Endothelial cell of umbilical vein (primary cell): ENCODE measurements around the gene RTN4RL1. TPM values are rescaled to one million over a fixed set of nuclear protein-coding genes. Genes with fewer than 3 reads are reported as not detected.
A peak's percentile ranks its signal among the peaks of the same experiment; 100 is the strongest.

Source experiments
- BruUV-seq: library from RNA; stranded (reverse); fragments of 400-500 nt; replicated peaks from 2 replicates; lab custom pipeline; 2021; lab: Mats Ljungman, UMichigan
- CTCF ChIA-PET: fragments of 300-600, 350-600 bp; sonication (Branson Sonifier 250); formaldehyde crosslinking; loops from one replicate; lab custom pipeline; 2021; ENCODE audit warnings: antibody characterized with exemption, inconsistent platforms; lab: Charles Lee
- POLR2A ChIA-PET: fragments of 300-600, 350-600 bp; sonication (Branson Sonifier 250); formaldehyde crosslinking; loops from one replicate; lab custom pipeline; 2021; ENCODE audit warnings: antibody characterized with exemption, inconsistent platforms; lab: Charles Lee
- DNase-seq: peaks from one replicate; pipeline ENCODE4 v3.0.0-alpha.2; 2011; ENCODE audit warnings: low read depth, low spot score
- FAIRE-seq: peaks from 2 replicates; lab custom pipeline; 2011; peaks lifted over from hg19 to GRCh38; lab: Jason Lieb, UNC
- H2AFZ ChIP-seq: 2 replicates; pipeline ENCODE4 v1.6.0; 2012; ENCODE audit warnings: low read depth, low read length, control low read depth, inconsistent platforms
- H3K27ac ChIP-seq: 2 replicates; pipeline ENCODE4 v1.5.1; 2011; ENCODE audit warnings: low read depth, mild to moderate bottlenecking, control low read depth, low read length, moderate library complexity; ENCODE audit not compliant: insufficient read depth
- H3K27me3 ChIP-seq, 2 experiments: 2 replicates each; pipeline versions ENCODE4 v1.6.0 to v1.6.1; 2011; ENCODE audit warnings: low read length in 2 of 2, mixed read lengths in 1 of 2; ENCODE audit not compliant: control insufficient read depth in 2 of 2, insufficient read depth in 2 of 2
- H3K36me3 ChIP-seq, 2 experiments: 2 replicates in 1 of 2; 3 replicates in 1 of 2; pipeline ENCODE4 v1.5.1; 2011; ENCODE audit warnings: low read length in 2 of 2, mild to moderate bottlenecking in 1 of 2, moderate library complexity in 1 of 2; ENCODE audit not compliant: control insufficient read depth in 2 of 2, insufficient read depth in 2 of 2; ENCODE audit errors: extremely low read depth in 1 of 2
- H3K4me1 ChIP-seq: 3 replicates; pipeline ENCODE4 v1.5.1; 2011; ENCODE audit warnings: mild to moderate bottlenecking, low read length; ENCODE audit not compliant: control insufficient read depth, insufficient read depth; ENCODE audit errors: extremely low read depth
- H3K4me2 ChIP-seq: 2 replicates; pipeline ENCODE4 v1.6.1; 2011; ENCODE audit warnings: low read length, control low read depth, mixed read lengths; ENCODE audit not compliant: insufficient read depth
- H3K4me3 ChIP-seq, 3 experiments: fragments of 200-600 bp in 1 of 3; sonication (generic), shearing (Covaris generic) in 1 of 3; replicated peaks in 1 of 3; 2 replicates each; pipeline ENCODE4 v1.5.1; 2011 to 2016; ENCODE audit warnings: control low read depth in 3 of 3, low read length in 3 of 3, mild to moderate bottlenecking in 2 of 3, inconsistent platforms in 1 of 3, low read depth in 1 of 3, moderate library complexity in 1 of 3; ENCODE audit not compliant: insufficient read depth in 1 of 3
- H3K79me2 ChIP-seq: 2 replicates; pipeline ENCODE4 v1.6.0; 2012; ENCODE audit warnings: low read length, inconsistent platforms; ENCODE audit not compliant: control insufficient read depth, insufficient read depth
- H3K9ac ChIP-seq: replicated peaks from 2 replicates; pipeline ENCODE3; 2011; ENCODE audit warnings: low read length, control low read depth; ENCODE audit not compliant: insufficient read depth; ENCODE audit errors: extremely low read depth
- H3K9me1 ChIP-seq: replicated peaks from 3 replicates; pipeline ENCODE4 v1.6.0; 2011; ENCODE audit warnings: mild to moderate bottlenecking, low read length; ENCODE audit not compliant: control insufficient read depth, insufficient read depth; ENCODE audit errors: extremely low read depth
- H3K9me3 ChIP-seq: replicated peaks from 2 replicates; pipeline ENCODE4 v1.5.1; 2012; ENCODE audit warnings: low read length, inconsistent platforms; ENCODE audit not compliant: control insufficient read depth, insufficient read depth
- H4K20me1 ChIP-seq: replicated peaks from 2 replicates; pipeline ENCODE3; 2011; ENCODE audit warnings: mild to moderate bottlenecking, low read length; ENCODE audit not compliant: control insufficient read depth, insufficient read depth; ENCODE audit errors: extremely low read depth
- MYC ChIP-seq: IDR thresholded peaks from one replicate; pipeline ENCODE4 v1.6.1; 2011; ENCODE audit warnings: mild to moderate bottlenecking, low read depth, low read length
- POLR2AphosphoS5 ChIP-seq: IDR thresholded peaks from 2 replicates; pipeline ENCODE4 v1.6.1; 2012; ENCODE audit warnings: low read depth, mild to moderate bottlenecking, control low read depth, low read length, moderate library complexity; ENCODE audit not compliant: insufficient read depth
- dilution Hi-C: fragments of 300-500 bp; cut with MboI; formaldehyde crosslinking; loops from one replicate; pipeline ENCODE4 v1.15.0; 2019; ENCODE audit warnings: low sequenced_read_pairs; ENCODE audit not compliant: extremely low pct_ligation_motif_present
- intact Hi-C: fragments of 100-400 bp; cut with micrococcal nuclease; formaldehyde crosslinking; loops from one replicate; pipeline ENCODE4 v1.10.0; 2022
- polyA plus RNA-seq, 4 experiments: library from polyadenylated mRNA; depleted of rRNA in 3 of 4; stranded (reverse) in 3 of 4; unstranded in 1 of 4; fragments of >200 nt; gene quantifications; 2 replicates each; pipeline versions ENCODE4 v1.2.1 to v1.2.3, GENCODE V29; 2011 to 2012; ENCODE audit warnings: missing spikeins in 1 of 4
- total RNA-seq: library from RNA; stranded (reverse); gene quantifications from 2 replicates; pipeline ENCODE4 v1.2.3, GENCODE V29; 2021
- TF ChIP-seq, protein P1 (sequence below), 2 donors: IDR thresholded peaks; 1 replicate in 1 of 2; 2 replicates in 1 of 2; pipeline ENCODE4 v1.5.1; 2011; ENCODE audit warnings: low read length in 2 of 2, mild to moderate bottlenecking in 2 of 2, moderate library complexity in 2 of 2, control low read depth in 1 of 2, inconsistent platforms in 1 of 2, low read depth in 1 of 2; ENCODE audit not compliant: insufficient read depth in 1 of 2; ENCODE audit errors: extremely low read depth in 1 of 2

The RTN4RL1 gene
- total and polyA plus RNA-seq, 2 donors (not counting 3 experiments of a cell fraction or from before 2014, with no cell fraction given), result 0.04 TPM; not detected in 1

GRCh38 chr17:1909985-1910384, 115.1 kb downstream of the RTN4RL1 start:
- Histone ChIP-seq H2AFZ (no peak overlapping the region), H3K36me3 (no peaks in the 10 kb centered on the region), H3K27me3 (peaks cover 34 to 47% of the 10 kb centered on the region in 2 experiments), H3K9ac (no peak overlapping the region), H3K4me1 (peaks cover 5% of the 10 kb centered on the region), H3K9me1 (no peaks in the 10 kb centered on the region), H3K4me2 (no peak overlapping the region), H3K79me2 (no peaks in the 10 kb centered on the region), H4K20me1 (no peaks in the 10 kb centered on the region), H3K9me3 (no peaks in the 10 kb centered on the region), H3K4me3 (no peak overlapping the region), H3K27ac (no peak overlapping the region)
- FAIRE-seq, result no peak
- no TSS peak for BruUV-seq
- dilution Hi-C loops, result no loop called here
- intact Hi-C loops, result no loop called here
- TF ChIP-seq POLR2AphosphoS5, result no peak
- ChIA-PET POLR2A (no interaction called here), CTCF (interaction anchor here (1.1 to 3.7 kb wide), 13 partner anchors 9 to 373 kb away, joined by 3 to 270 read pairs (median 6); partner anchors contain the start of genes DPH1, HIC1, OVCA2 and RTN4RL1)
- no peak for DNase-seq

- DNase-seq, result peak; percentile 64
- ChIA-PET POLR2A (no interaction called here), CTCF (interaction anchor here (0.5 to 3.7 kb wide), 38 partner anchors 12 to 444 kb away, joined by 3 to 270 read pairs (median 5); partner anchors contain the start of genes DPH1, HIC1, OVCA2 and RTN4RL1)
- Histone ChIP-seq H3K79me2 (no peaks in the 10 kb centered on the region), H3K9me1 (no peaks in the 10 kb centered on the region), H3K36me3 (no peaks in the 10 kb centered on the region), H3K4me3 (peak overlapping the region in 1 of 3 experiments; percentile 27), H3K27ac (no peak overlapping the region), H4K20me1 (no peaks in the 10 kb centered on the region), H3K9ac (no peak overlapping the region), H3K4me2 (peak overlapping the region; percentile 65), H2AFZ (peak overlapping the region; percentile 27), H3K4me1 (peaks cover 5% of the 10 kb centered on the region), H3K27me3 (peaks cover 36 to 49% of the 10 kb centered on the region in 2 experiments), H3K9me3 (no peaks in the 10 kb centered on the region)
- TF ChIP-seq, protein P1, sequence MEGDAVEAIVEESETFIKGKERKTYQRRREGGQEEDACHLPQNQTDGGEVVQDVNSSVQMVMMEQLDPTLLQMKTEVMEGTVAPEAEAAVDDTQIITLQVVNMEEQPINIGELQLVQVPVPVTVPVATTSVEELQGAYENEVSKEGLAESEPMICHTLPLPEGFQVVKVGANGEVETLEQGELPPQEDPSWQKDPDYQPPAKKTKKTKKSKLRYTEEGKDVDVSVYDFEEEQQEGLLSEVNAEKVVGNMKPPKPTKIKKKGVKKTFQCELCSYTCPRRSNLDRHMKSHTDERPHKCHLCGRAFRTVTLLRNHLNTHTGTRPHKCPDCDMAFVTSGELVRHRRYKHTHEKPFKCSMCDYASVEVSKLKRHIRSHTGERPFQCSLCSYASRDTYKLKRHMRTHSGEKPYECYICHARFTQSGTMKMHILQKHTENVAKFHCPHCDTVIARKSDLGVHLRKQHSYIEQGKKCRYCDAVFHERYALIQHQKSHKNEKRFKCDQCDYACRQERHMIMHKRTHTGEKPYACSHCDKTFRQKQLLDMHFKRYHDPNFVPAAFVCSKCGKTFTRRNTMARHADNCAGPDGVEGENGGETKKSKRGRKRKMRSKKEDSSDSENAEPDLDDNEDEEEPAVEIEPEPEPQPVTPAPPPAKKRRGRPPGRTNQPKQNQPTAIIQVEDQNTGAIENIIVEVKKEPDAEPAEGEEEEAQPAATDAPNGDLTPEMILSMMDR (IDR thresholded peaks at IDR 0.05; ENCODE audit: extremely low read depth in 1 of 2, insufficient read depth in 1 of 2, low read depth in 1 of 2, low read length in 2 of 2), result peak; percentile 60 to 63
- no peak for TF ChIP-seq MYC
- intact Hi-C loops, result loop anchor here (1.0 kb wide), 3 partner anchors 117 to 335 kb away; partner anchors contain the start of gene DPH1
- no TSS peak for BruUV-seq
- FAIRE-seq, result peak; percentile 75
- dilution Hi-C loops, result no loop called here
Observed at GRCh38 chr17:1908699-1909309, 116.3 kb downstream of the RTN4RL1 start.
